ENCODE measurements around the gene ANGPTL2. TPM values are rescaled to one million over a fixed set of nuclear protein-coding genes. Genes with fewer than 3 reads are reported as not detected.
"Not testable (repeated sequence)": the region's sequence is repeated elsewhere in the genome, so short reads cannot be mapped to it uniquely, and the experiment has no call there.

The ANGPTL2 gene, protein sequence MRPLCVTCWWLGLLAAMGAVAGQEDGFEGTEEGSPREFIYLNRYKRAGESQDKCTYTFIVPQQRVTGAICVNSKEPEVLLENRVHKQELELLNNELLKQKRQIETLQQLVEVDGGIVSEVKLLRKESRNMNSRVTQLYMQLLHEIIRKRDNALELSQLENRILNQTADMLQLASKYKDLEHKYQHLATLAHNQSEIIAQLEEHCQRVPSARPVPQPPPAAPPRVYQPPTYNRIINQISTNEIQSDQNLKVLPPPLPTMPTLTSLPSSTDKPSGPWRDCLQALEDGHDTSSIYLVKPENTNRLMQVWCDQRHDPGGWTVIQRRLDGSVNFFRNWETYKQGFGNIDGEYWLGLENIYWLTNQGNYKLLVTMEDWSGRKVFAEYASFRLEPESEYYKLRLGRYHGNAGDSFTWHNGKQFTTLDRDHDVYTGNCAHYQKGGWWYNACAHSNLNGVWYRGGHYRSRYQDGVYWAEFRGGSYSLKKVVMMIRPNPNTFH
- total RNA-seq: 26.7 to 39.7 TPM (median 39.0 TPM) in 3 replicates
- long read RNA-seq, transcript ANGPTL2-202 (5 exons, 3,707 nt): major isoform, 58 of 73 reads
- long read RNA-seq, partial matches to known transcripts: 8 of 73 reads
- long read RNA-seq, other reads (novel, unspliced or antisense): 7 of 73 reads

GRCh38 chr9:127122176-127123063, at the start of gene ANGPTL2:
ANGPTL2 (minus strand) TSS chr9:127122635; CDS start chr9:127108731, 13,904 bp downstream.
- H3K4me3 Mint-ChIP-seq (ENCODE audit: unreplicated experiment): peak within 1 kb of the TSS; percentile 88
- peak within 1 kb of the TSS; percentile 92 for H3K27ac Mint-ChIP-seq (ENCODE audit: unreplicated experiment)

DNA sequence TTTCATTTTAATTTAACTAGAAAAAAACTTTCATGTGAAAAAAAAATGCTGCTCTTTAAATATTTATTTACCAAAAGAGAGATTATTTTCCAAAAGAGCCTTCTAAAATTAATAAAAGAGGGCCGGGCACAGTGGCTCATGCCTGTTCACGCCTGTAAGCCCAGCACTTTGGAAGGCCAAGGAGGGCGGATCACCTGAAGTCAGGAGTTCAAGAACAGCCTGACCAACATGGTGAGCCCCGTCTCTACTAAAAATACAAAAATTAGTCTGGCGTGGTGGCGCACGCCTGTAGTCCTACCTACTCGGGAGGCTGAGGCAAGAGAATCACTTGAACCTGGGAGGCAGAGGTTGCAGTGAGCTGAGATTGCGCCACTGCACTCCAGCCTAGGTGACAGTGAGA, 48.9 kb upstream of the ANGPTL2 start:
- H3K36me3 Mint-ChIP-seq (ENCODE audit: low read depth); H3K9me3 Mint-ChIP-seq (ENCODE audit: low read depth); H3K4me3 Mint-ChIP-seq (ENCODE audit: unreplicated experiment); H3K27ac Mint-ChIP-seq (ENCODE audit: unreplicated experiment); H3K27me3 Mint-ChIP-seq (ENCODE audit: low read depth); DNase-seq (ENCODE audit: low spot score): not testable (repeated sequence)
- peaks cover 20% of the 10 kb centered on the region for H3K4me1 Mint-ChIP-seq (ENCODE audit: low read depth)

More at GRCh38 chr9:127122176-127123063, at the start of gene ANGPTL2:
- Mint-ChIP-seq H3K27me3 (ENCODE audit: low read depth) (no peaks in the 10 kb centered on the region), H3K9me3 (ENCODE audit: low read depth) (no peaks in the 10 kb centered on the region), H3K36me3 (ENCODE audit: low read depth) (no peaks in the 10 kb centered on the region), H3K4me1 (ENCODE audit: low read depth) (peaks cover 50% of the 10 kb centered on the region)
- DNase-seq (ENCODE audit: low spot score): peak; percentile 96
- no peak for TF ChIP-seq CTCF (IDR thresholded peaks at IDR 0.05)

GRCh38 chr9:127170652-127171051, 48.2 kb upstream of the ANGPTL2 start:
- H3K9me3 Mint-ChIP-seq (ENCODE audit: low read depth): no peaks in the 10 kb centered on the region
- peaks cover 21% of the 10 kb centered on the region for H3K4me1 Mint-ChIP-seq (ENCODE audit: low read depth)
- peaks cover 2% of the 10 kb centered on the region for H3K36me3 Mint-ChIP-seq (ENCODE audit: low read depth)
- H3K4me3 Mint-ChIP-seq (ENCODE audit: unreplicated experiment): no peak overlapping the region
- no peak for TF ChIP-seq CTCF (IDR thresholded peaks at IDR 0.05)
- peak; percentile 44 for DNase-seq (ENCODE audit: low spot score)
- no peak overlapping the region for H3K27ac Mint-ChIP-seq (ENCODE audit: unreplicated experiment)
- H3K27me3 Mint-ChIP-seq (ENCODE audit: low read depth): no peaks in the 10 kb centered on the region

DNA sequence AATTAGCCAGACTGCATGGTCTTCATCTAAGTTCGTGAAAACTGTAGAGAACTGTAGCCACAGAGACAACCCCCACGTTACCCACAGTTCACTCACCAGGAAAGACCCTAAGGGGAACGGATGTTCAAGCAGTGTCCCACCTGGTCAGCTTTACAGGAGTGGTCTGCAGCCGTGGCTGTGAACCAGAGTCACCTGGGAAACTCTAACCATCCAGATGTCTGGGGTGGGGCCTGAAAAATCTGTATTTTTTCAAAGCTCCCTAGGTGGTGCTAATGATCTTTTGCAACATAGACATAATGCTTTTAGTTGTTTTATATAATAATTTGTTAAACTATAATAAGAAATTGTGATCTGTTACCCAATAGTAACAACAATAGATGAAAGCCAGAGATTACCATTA, 47.7 kb upstream of the ANGPTL2 start:
- H3K27ac Mint-ChIP-seq (ENCODE audit: unreplicated experiment): no peak overlapping the region
- H3K9me3 Mint-ChIP-seq (ENCODE audit: low read depth): no peaks in the 10 kb centered on the region
- H3K4me3 Mint-ChIP-seq (ENCODE audit: unreplicated experiment): no peak overlapping the region
- peaks cover 25% of the 10 kb centered on the region for H3K4me1 Mint-ChIP-seq (ENCODE audit: low read depth)
- H3K36me3 Mint-ChIP-seq (ENCODE audit: low read depth): peaks cover 2% of the 10 kb centered on the region
- H3K27me3 Mint-ChIP-seq (ENCODE audit: low read depth): no peaks in the 10 kb centered on the region
- no peak for DNase-seq (ENCODE audit: low spot score)
- TF ChIP-seq CTCF (IDR thresholded peaks at IDR 0.05): peak; percentile 23

DNA sequence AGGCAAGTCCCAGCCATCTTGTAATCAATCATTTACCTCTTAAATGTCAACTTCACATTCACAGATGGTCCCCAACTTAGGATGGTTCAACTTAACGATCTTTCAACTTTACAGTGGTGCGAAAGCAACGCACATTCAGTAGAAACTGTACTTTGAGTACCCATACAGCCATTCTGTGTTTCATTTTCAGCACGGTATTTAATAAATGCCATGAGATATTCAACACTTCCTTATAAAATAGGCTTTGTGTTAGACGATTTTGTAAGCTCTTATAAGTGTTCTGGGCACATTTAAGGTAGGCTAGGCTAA, 47.1 kb upstream of the ANGPTL2 start:
- DNase-seq (ENCODE audit: low spot score): no peak
- Mint-ChIP-seq H3K4me1 (ENCODE audit: low read depth) (peaks cover 28% of the 10 kb centered on the region), H3K27me3 (ENCODE audit: low read depth) (no peaks in the 10 kb centered on the region), H3K4me3 (ENCODE audit: unreplicated experiment) (no peak overlapping the region), H3K9me3 (ENCODE audit: low read depth) (no peaks in the 10 kb centered on the region), H3K36me3 (ENCODE audit: low read depth) (peaks cover 2% of the 10 kb centered on the region), H3K27ac (ENCODE audit: unreplicated experiment) (no peak overlapping the region)
- TF ChIP-seq CTCF (IDR thresholded peaks at IDR 0.05): no peak

All from chondrocyte (in vitro differentiated cells).